ENCODE measurements around the gene CTDSPL2.

DNA sequence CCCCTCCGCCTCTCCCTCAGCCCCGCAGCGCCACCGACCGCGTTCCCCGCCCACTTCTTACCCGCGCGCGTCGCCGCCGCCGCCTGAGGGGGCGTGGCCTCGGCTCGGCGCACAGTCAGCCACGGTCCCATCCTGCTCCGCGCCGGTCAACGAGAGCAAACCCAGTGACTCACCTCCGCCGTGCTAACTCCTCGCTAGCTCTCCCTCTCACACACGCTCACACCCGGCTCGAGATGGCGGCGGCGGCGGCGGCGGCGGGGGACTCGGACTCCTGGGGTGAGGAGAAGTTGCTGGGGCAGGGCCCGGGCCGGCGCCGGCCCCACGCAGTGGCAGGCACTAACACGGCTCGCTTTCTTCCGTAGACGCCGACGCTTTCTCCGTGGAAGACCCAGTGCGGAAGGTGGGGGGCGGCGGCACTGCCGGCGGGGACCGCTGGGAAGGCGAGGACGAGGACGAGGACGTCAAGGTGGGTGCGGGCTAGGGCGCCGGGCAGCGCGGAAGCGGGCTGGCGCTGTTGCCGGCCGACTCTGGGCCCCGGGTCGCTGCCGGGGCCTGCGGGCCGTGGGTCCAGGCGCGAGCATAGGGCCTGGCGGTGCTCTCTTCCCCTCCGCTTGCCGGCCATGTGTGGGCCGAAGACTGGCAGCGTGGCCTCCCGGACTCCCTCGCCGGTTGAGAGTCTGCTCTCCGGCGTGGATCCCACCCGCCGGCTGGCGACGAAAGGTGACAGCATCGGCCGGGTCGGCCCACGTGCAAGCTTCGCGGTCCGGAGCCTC, 109.7 kb downstream of the CTDSPL2 start, which contains the start of gene EIF3J:
- TF ChIP-seq, protein P1, sequence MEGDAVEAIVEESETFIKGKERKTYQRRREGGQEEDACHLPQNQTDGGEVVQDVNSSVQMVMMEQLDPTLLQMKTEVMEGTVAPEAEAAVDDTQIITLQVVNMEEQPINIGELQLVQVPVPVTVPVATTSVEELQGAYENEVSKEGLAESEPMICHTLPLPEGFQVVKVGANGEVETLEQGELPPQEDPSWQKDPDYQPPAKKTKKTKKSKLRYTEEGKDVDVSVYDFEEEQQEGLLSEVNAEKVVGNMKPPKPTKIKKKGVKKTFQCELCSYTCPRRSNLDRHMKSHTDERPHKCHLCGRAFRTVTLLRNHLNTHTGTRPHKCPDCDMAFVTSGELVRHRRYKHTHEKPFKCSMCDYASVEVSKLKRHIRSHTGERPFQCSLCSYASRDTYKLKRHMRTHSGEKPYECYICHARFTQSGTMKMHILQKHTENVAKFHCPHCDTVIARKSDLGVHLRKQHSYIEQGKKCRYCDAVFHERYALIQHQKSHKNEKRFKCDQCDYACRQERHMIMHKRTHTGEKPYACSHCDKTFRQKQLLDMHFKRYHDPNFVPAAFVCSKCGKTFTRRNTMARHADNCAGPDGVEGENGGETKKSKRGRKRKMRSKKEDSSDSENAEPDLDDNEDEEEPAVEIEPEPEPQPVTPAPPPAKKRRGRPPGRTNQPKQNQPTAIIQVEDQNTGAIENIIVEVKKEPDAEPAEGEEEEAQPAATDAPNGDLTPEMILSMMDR (conservative IDR thresholded peaks at IDR 0.05; ENCODE audit: low read length) = no peak
- no peak for TF ChIP-seq EZH2phosphoT487 (IDR thresholded peaks at IDR 0.05; ENCODE audit: borderline replicate concordance)

Measured in Loucy (cell line).